Right cardiac atrium (tissue), 5 donors: Measurements from ENCODE around the gene FTSJ3. TPM values are rescaled to one million over a fixed set of nuclear protein-coding genes. Genes with fewer than 3 reads are reported as not detected.

Experiments used
- ATAC-seq, 2 donors: fragments of 200-7000 bp; cut with Tn5 transposase; one replicate each; pipeline versions ENCODE4 v1.8.0 to v1.9.1; 2020; ENCODE audit warnings: moderate library complexity in 2 of 2, mild to moderate bottlenecking in 1 of 2
- DNase-seq, 3 donors: peaks; one replicate each; pipeline ENCODE4 v3.0.0-alpha.2; 2020
- H3K27ac ChIP-seq: one replicate; pipeline ENCODE4 v1.5.1; 2013; ENCODE audit warnings: mild to moderate bottlenecking, low read length, control low read depth, moderate library complexity
- H3K27me3 ChIP-seq: one replicate; pipeline ENCODE4 v1.6.1; 2013; ENCODE audit not compliant: control insufficient read depth, insufficient read depth
- H3K4me1 ChIP-seq: one replicate; pipeline ENCODE4 v1.6.1; 2013; ENCODE audit warnings: low read length; ENCODE audit not compliant: control insufficient read depth, insufficient read depth
- H3K4me3 ChIP-seq: one replicate; pipeline ENCODE4 v1.5.1; 2013; ENCODE audit warnings: low read length, control low read depth
- H3K9me3 ChIP-seq: one replicate; pipeline ENCODE4 v1.6.1; 2013; ENCODE audit warnings: low read length; ENCODE audit not compliant: control insufficient read depth
- WGBS: extraction: QIAGEN DNeasy Blood & Tissue Kit; methylation state at CpG from one replicate; pipeline ENCODE4 v1.1.7; 2013; 5-methylcytosine and 5-hydroxymethylcytosine counted together
- intact Hi-C, 4 donors: fragments of 100-400 bp; cut with DNase I; formaldehyde crosslinking; loops; one replicate each; pipeline versions ENCODE4 v1.11.0 to v1.14.0; 2022 to 2023
- polyA plus RNA-seq: library from polyadenylated mRNA; stranded (reverse); fragments of 200-250 nt; gene quantifications from one replicate; pipeline ENCODE4 v1.2.3, GENCODE V29; 2013
- total RNA-seq, 4 donors: library from RNA; stranded (reverse); fragmentation: NEBNext Ultra II Directional; extraction: Animal tissue kit (Norgen Biotek cat#: 25700); gene quantifications; one replicate each; pipeline ENCODE4 v1.2.1, GENCODE V29; 2021
- donor health status: healthy with polysubstance abuse.
- donor health status: DM: no; HTN: yes; CAD: no.
- donor health status: DM: no; HTN: no; CAD: no.
- donor health status: DM: no; HTN: yes; CAD: no; lungs with severe emphysema.
- donor health status: DM: yes; HTN: yes; CAD: no.

FTSJ3 gene
- total and polyA plus RNA-seq, 5 donors = 17.2 to 52.3 (median 34.6) TPM

- no peaks in the 10 kb centered on the region for H3K9me3 ChIP-seq
- peaks cover 16% of the 10 kb centered on the region for H3K4me1 ChIP-seq
- under 1% methylated on average over 92 of the region's 92 CpGs for WGBS
- H3K27ac ChIP-seq = peak within 1 kb of the TSS; percentile 96
- ATAC-seq = peak; percentile 88 to 91
- DNase-seq = peak; percentile 99 to 100 (median 99)
- intact Hi-C loops = no loop called here
- H3K4me3 ChIP-seq = peak within 1 kb of the TSS; percentile 90
- no peaks in the 10 kb centered on the region for H3K27me3 ChIP-seq
Measured at GRCh38 chr17:63842540-63843386, 15.3 kb upstream of the FTSJ3 start, which contains the start of gene SMARCD2. TSS of gene SMARCD2 (minus strand) at chr17:63842685. CDS start at chr17:63842674, 11 bp downstream.

DNA sequence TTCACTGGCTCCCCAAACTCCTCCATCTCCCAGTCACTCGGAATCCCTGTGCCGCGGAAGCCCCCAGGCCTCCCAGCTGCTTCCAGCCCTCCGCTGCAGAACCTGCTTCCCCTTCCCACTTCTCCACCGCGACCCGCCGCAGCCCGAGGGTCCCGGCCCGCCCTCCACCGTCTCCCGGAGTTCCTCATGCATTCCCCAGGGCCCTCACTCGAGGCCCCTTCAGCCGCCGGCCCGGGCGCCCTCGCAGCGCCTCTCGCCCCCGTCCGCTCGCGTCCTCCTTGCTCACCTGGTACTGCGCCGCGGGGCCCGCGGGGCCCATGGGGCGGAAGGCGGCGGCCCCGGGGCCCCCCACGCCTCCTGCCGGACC, 14.7 kb upstream of the FTSJ3 start:
- peaks cover 20% of the 10 kb centered on the region for H3K4me1 ChIP-seq
- H3K9me3 ChIP-seq = no peaks in the 10 kb centered on the region
- under 1% methylated on average over 36 of the region's 36 CpGs for WGBS
- DNase-seq (peak; percentile 52 to 85 (median 78)), ATAC-seq (peak in 1 of 2 donors; percentile 2)
- peak overlapping the region; percentile 90 for H3K4me3 ChIP-seq
- intact Hi-C loops = no loop called here
- H3K27ac ChIP-seq = peak overlapping the region; percentile 92
- no peaks in the 10 kb centered on the region for H3K27me3 ChIP-seq

DNA sequence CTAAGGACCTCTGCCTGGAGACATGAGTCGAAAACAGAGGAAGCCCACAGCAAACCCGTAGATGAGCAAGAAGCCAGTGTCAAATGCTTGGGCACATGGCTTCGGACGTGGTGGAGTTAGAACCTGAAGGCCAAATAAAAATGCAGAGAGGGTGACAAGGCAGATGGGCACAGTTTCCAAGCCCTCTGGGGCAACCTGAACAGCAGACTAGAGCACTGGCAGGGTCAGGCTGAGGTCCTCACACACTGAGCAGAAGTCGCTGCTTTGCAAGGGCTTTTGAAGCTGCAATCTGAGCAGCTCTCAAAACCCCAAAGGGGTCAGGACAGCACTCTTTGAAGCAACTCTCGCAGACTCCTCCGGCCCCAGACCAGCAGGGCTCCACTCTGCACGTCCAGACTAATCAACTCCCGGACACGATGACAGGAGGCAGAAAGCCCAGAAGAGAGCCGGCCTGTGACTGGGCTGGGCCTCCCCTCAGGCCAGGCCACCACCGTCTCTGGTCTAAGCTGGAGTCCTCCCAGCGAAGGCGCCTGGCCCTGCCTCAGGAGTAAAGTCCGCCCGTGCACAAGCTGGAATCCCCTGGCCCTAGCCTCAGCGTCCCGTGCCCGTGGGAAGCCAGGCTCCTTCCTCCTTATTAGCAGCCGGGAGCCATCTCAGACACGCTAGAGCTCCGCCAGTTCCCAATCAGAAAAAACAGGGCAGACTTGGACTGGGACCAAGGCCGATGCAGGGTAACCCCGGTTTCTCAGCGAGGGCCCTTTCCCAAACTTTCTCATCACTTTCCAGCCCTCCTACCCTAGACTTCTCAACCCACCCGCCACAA, 14.1 kb upstream of the FTSJ3 start:
- H3K27ac ChIP-seq = peak overlapping the region; percentile 92
- H3K4me3 ChIP-seq = peak overlapping the region; percentile 90
- ATAC-seq (peak; percentile 27 to 42), DNase-seq (peak; percentile 83 to 95 (median 92))
- WGBS = 2% methylated on average over 26 of the region's 26 CpGs
- intact Hi-C loops = no loop called here
- H3K4me1 ChIP-seq = peaks cover 20% of the 10 kb centered on the region
- no peaks in the 10 kb centered on the region for H3K27me3 ChIP-seq
- no peaks in the 10 kb centered on the region for H3K9me3 ChIP-seq

GRCh38 chr17:63840591-63841349, 13.3 kb upstream of the FTSJ3 start:
- Histone ChIP-seq H3K27ac (peak overlapping the region; percentile 92), H3K27me3 (no peaks in the 10 kb centered on the region), H3K4me1 (peaks cover 20% of the 10 kb centered on the region), H3K4me3 (peak overlapping the region; percentile 90), H3K9me3 (no peaks in the 10 kb centered on the region)
- DNase-seq (peak; percentile 56 to 81 (median 79)), ATAC-seq (peak in 1 of 2 donors; percentile 0)
- intact Hi-C loops = no loop called here
- WGBS = 47% methylated on average over 4 of the region's 4 CpGs

DNA sequence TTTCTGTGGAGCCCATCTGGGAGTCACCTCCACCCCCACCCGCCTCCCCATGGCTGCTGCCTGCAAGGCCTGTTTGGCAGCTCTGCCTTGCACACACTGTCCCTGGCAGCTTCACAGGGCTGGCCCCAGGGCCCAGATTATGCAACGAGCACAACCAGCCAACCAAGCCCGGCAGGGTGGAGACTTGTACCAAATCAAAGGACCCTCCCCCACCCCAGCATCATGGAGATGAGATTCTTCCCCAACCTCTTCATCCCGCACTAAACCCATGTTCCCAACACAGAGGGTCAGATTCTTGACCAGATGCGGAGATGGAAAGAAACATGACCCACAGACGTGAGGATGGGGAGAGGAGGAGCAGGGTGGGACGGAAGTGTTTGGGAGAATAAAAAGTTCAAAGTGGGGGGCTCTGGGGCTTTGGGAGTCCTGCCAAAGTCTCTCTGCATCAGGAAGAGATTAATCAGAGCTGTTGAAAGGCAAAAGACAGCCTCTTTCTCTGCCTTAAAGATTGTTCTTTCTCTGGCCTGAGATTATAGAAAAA, 11.2 kb upstream of the FTSJ3 start:
- Histone ChIP-seq H3K4me3 (no peak overlapping the region), H3K27ac (peak overlapping the region; percentile 94), H3K9me3 (no peaks in the 10 kb centered on the region), H3K27me3 (no peaks in the 10 kb centered on the region), H3K4me1 (peaks cover 20% of the 10 kb centered on the region)
- intact Hi-C loops = no loop called here
- peak; percentile 53 to 70 for ATAC-seq
- peak; percentile 94 to 98 (median 97) for DNase-seq
- WGBS = 30% methylated on average over 7 of the region's 7 CpGs

- WGBS = 76% methylated on average over 5 of the region's 5 CpGs
Measured at GRCh38 chr17:63837962-63838600, 10.6 kb upstream of the FTSJ3 start.

DNA sequence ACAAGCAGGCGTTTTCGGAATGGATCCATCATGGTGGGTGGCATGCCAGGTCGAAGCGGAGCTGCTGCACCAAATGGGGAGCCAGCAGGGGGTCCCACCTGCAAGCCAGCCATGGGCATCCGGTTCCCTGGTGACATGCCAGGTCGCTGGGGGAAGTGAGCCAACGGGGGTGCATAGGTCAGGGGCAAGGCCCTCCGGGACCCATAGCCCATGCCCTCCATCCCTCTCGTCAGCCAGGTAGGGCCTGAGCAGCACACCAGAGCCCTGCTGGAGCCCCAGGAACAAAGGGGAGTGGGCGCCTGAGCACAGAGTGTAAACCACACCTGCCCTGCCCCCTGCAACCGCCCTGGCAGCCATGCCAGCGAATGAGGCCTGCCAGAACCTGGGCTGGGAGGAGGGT, 10.0 kb upstream of the FTSJ3 start:
- 88% methylated on average over 12 of the region's 12 CpGs for WGBS
- DNase-seq = peak in 1 of 3 donors; percentile 71
- H3K9me3 ChIP-seq = no peaks in the 10 kb centered on the region
- no peaks in the 10 kb centered on the region for H3K27me3 ChIP-seq
- intact Hi-C loops = no loop called here
- H3K4me1 ChIP-seq = peaks cover 20% of the 10 kb centered on the region
- H3K27ac ChIP-seq = peak overlapping the region; percentile 85
- no peak for ATAC-seq
- no peak overlapping the region for H3K4me3 ChIP-seq

More at GRCh38 chr17:63837962-63838600, 10.6 kb upstream of the FTSJ3 start:
- DNase-seq = peak in 1 of 3 donors; percentile 65
- H3K27ac ChIP-seq = peak overlapping the region; percentile 85
- no peak overlapping the region for H3K4me3 ChIP-seq
- H3K4me1 ChIP-seq = peaks cover 20% of the 10 kb centered on the region
- ATAC-seq = no peak
- intact Hi-C loops = no loop called here
- H3K27me3 ChIP-seq = no peaks in the 10 kb centered on the region
- no peaks in the 10 kb centered on the region for H3K9me3 ChIP-seq

- no peaks in the 10 kb centered on the region for H3K27me3 ChIP-seq
- intact Hi-C loops = no loop called here
- H3K9me3 ChIP-seq = no peaks in the 10 kb centered on the region
- peak overlapping the region; percentile 24 for H3K27ac ChIP-seq
- no peak overlapping the region for H3K4me3 ChIP-seq
- 92% methylated on average over 7 of the region's 7 CpGs for WGBS
- ATAC-seq = no peak
- DNase-seq = peak in 1 of 3 donors; percentile 33
- peaks cover 20% of the 10 kb centered on the region for H3K4me1 ChIP-seq
Measured at GRCh38 chr17:63836811-63837210, 9.3 kb upstream of the FTSJ3 start.

- H3K9me3 ChIP-seq = no peaks in the 10 kb centered on the region
- peak in 1 of 3 donors; percentile 22 for DNase-seq
- no peak for ATAC-seq
- H3K4me1 ChIP-seq = peaks cover 14% of the 10 kb centered on the region
- no peak overlapping the region for H3K4me3 ChIP-seq
- peak overlapping the region; percentile 13 for H3K27ac ChIP-seq
- 86% methylated on average over 9 of the region's 9 CpGs for WGBS
- H3K27me3 ChIP-seq = no peaks in the 10 kb centered on the region
- intact Hi-C loops = no loop called here
Measured at GRCh38 chr17:63835167-63835720, 7.8 kb upstream of the FTSJ3 start.
